Measurements from ENCODE around the gene SLC35F4. TPM values are rescaled to one million over a fixed set of nuclear protein-coding genes. Genes with fewer than 3 reads are reported as not detected.

The SLC35F4 gene
- total and polyA plus RNA-seq, 2 of the 8 experiments (the other 6 are each of a cell fraction or from before 2014, with no cell fraction given): not detected

GRCh38 chr14:57760896-57761295 is 105.0 kb downstream of the SLC35F4 start:
- Histone ChIP-seq H3K23me2 (ENCODE audit: low read depth, low read length) (no peaks in the 10 kb centered on the region), H3K4me2 (ENCODE audit: insufficient read depth in 1 of 2, low read depth in 2 of 2, low read length in 2 of 2) (no peak overlapping the region), H2BK15ac (ENCODE audit: low read length) (no peak overlapping the region), H4K8ac (ENCODE audit: extremely low read depth, insufficient read depth, low read length) (no peak overlapping the region), H3K79me1 (ENCODE audit: low read depth, low read length) (no peaks in the 10 kb centered on the region), H3K56ac (replicated peaks; ENCODE audit: insufficient read length, low read depth, low read length) (no peak overlapping the region), H3K36me3 (ENCODE audit: control insufficient read depth in 2 of 4, insufficient read depth in 4 of 4, low read length in 3 of 4) (no peaks in the 10 kb centered on the region), H3K79me2 (ENCODE audit: control insufficient read depth in 1 of 2, insufficient read depth in 2 of 2, low read length in 2 of 2) (no peaks in the 10 kb centered on the region), H3K14ac (ENCODE audit: insufficient read length) (no peak overlapping the region), H4K20me1 (replicated peaks in 1 of 2; ENCODE audit: control insufficient read depth in 1 of 2, insufficient read depth in 2 of 2, low read length in 2 of 2) (no peaks in the 10 kb centered on the region), H3K9ac (replicated peaks in 1 of 4; ENCODE audit: extremely low read depth in 1 of 4, low read depth in 3 of 4, low read length in 3 of 4) (no peak overlapping the region), H3K4me3 (ENCODE audit: extremely low read depth in 1 of 4, insufficient read depth in 2 of 4, low read depth in 3 of 4, low read length in 4 of 4) (no peak overlapping the region), H2BK120ac (replicated peaks; ENCODE audit: low read depth, low read length) (no peak overlapping the region), H3K4ac (replicated peaks; ENCODE audit: insufficient read length, low read depth, low read length) (no peak overlapping the region), H3K27ac (ENCODE audit: low read depth, low read length) (no peak overlapping the region), H2AK5ac (ENCODE audit: low read depth, low read length) (no peak overlapping the region), H3K4me1 (replicated peaks in 1 of 4; ENCODE audit: control insufficient read depth in 3 of 4, insufficient read depth in 4 of 4, low read length in 3 of 4) (peaks cover 0 to 3% (median 1%) of the 10 kb centered on the region in 4 experiments; a peak in 1 of 7 replicates), H2BK5ac (ENCODE audit: low read depth, low read length) (no peak overlapping the region), H2BK12ac (ENCODE audit: low read depth, low read length) (no peak overlapping the region), H4K5ac (ENCODE audit: insufficient read length, low read depth, low read length) (no peak overlapping the region), H3K27me3 (replicated peaks in 1 of 4; ENCODE audit: control insufficient read depth in 3 of 4, extremely low read depth in 1 of 4, insufficient read depth in 3 of 4, low read length in 3 of 4) (no peaks in the 10 kb centered on the region), H3K18ac (ENCODE audit: extremely low read depth, low read length) (no peak overlapping the region), H2BK20ac (ENCODE audit: low read length) (no peak overlapping the region), H3K9me3 (ENCODE audit: insufficient read depth in 2 of 2, low read depth in 1 of 2, low read length in 1 of 2) (no peaks in the 10 kb centered on the region), H4K91ac (replicated peaks; ENCODE audit: insufficient read length, low read length) (no peak overlapping the region), H2AFZ (ENCODE audit: low read length) (no peak overlapping the region), H3K23ac (ENCODE audit: insufficient read length) (no peak overlapping the region)
- POLR2A ChIA-PET (ENCODE audit: partially characterized antibody): no interaction called here
- 96% methylated on average over 2 of the region's 2 CpGs; no CpG with 5 or more reads in 1 of the 2 experiments for WGBS, 2 experiments (ENCODE audit: extremely low coverage in 1 of 2, insufficient coverage in 1 of 2, insufficient read length in 1 of 2, insufficient replicate concordance in 2 of 2, low coverage in 1 of 2, low lambda C conversion rate in 2 of 2, missing lambda C conversion rate in 1 of 2)
- CTCF ChIA-PET (ENCODE audit: partially characterized antibody): interaction anchor here (1.7 kb wide), 1 partner anchor 201 kb away, joined by 3 read pairs; no protein-coding TSS in a partner anchor
- FAIRE-seq (no peak), DNase-seq (ENCODE audit: low read depth in 1 of 2, low spot score in 2 of 2) (no peak)
- TF ChIP-seq NRF1 (IDR thresholded peaks at IDR 0.05; ENCODE audit: low read depth, low read length) (no peak), RXRA (IDR thresholded peaks at IDR 0.05; ENCODE audit: insufficient read depth, low read depth, low read length) (no peak), ATF2 (IDR thresholded peaks at IDR 0.05; ENCODE audit: low read length) (no peak), KDM4A (IDR thresholded peaks at IDR 0.05; ENCODE audit: low read depth, low read length, severe bottlenecking) (no peak), PHF8 (conservative IDR thresholded peaks at IDR 0.05; ENCODE audit: low read depth, low read length) (no peak), TAF1 (IDR thresholded peaks at IDR 0.05; ENCODE audit: low read depth, low read length) (no peak), MAFK (IDR thresholded peaks at IDR 0.05; ENCODE audit: low read depth, low read length) (no peak), GABPA (IDR thresholded peaks at IDR 0.05; ENCODE audit: borderline replicate concordance, insufficient read depth, low read length) (no peak), EGR1 (IDR thresholded peaks at IDR 0.05; ENCODE audit: borderline replicate concordance, low read depth, low read length) (no peak), BACH1 (IDR thresholded peaks at IDR 0.05; ENCODE audit: low read length) (no peak), CHD2 (IDR thresholded peaks at IDR 0.05; ENCODE audit: low read length) (no peak)
- TF ChIP-seq, protein P1, sequence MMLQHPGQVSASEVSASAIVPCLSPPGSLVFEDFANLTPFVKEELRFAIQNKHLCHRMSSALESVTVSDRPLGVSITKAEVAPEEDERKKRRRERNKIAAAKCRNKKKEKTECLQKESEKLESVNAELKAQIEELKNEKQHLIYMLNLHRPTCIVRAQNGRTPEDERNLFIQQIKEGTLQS (IDR thresholded peaks at IDR 0.05; ENCODE audit: insufficient read depth, low read depth, low read length): no peak
